AG04450 (cell line): Measurements from ENCODE around the gene AZGP1. TPM values are rescaled to one million over a fixed set of nuclear protein-coding genes. Genes with fewer than 3 reads are reported as not detected.

Experiments
- CTCF ChIA-PET: fragments of 300-600, 350-600 bp; formaldehyde crosslinking; extraction: SDS; loops from one replicate; lab custom pipeline; 2022; ENCODE audit warnings: antibody characterized with exemption, inconsistent platforms; lab: Charles Lee
- POLR2A ChIA-PET: fragments of 350-600 bp; formaldehyde crosslinking; extraction: SDS; loops from one replicate; lab custom pipeline; 2021; ENCODE audit warnings: antibody characterized with exemption, inconsistent platforms; lab: Yijun Ruan, JAX
- DNase-seq: peaks from one replicate; pipeline ENCODE4 v3.0.0-alpha.2; 2011; ENCODE audit warnings: low read depth, low spot score
- H3K27ac ChIP-seq: one replicate; pipeline ENCODE4 v1.5.1; 2012; ENCODE audit warnings: low read depth, low read length, control low read depth
- H3K27me3 ChIP-seq: one replicate; pipeline ENCODE4 v1.6.0; 2012; ENCODE audit warnings: low read length; ENCODE audit not compliant: control insufficient read depth, insufficient read depth
- H3K4me3 ChIP-seq: 2 replicates; pipeline ENCODE4 v1.5.1; 2011; ENCODE audit warnings: mild to moderate bottlenecking, low read depth, low read length, control low read depth
- H3K9me3 ChIP-seq: 2 replicates; pipeline ENCODE4 v1.5.1; 2012; ENCODE audit warnings: low read length; ENCODE audit not compliant: control insufficient read depth, insufficient read depth
- polyA plus RNA-seq: library from polyadenylated mRNA; depleted of rRNA; stranded (reverse); fragments of >200 nt; gene quantifications from 2 replicates; pipeline ENCODE4 v1.2.3, GENCODE V29; 2011
- TF ChIP-seq, protein P1 (sequence below): IDR thresholded peaks from 2 replicates; pipeline ENCODE4 v1.5.1; 2011; ENCODE audit warnings: low read depth, low read length, control low read depth, inconsistent platforms

Gene AZGP1
- polyA plus RNA-seq, 1 experiment, result not detected

DNA sequence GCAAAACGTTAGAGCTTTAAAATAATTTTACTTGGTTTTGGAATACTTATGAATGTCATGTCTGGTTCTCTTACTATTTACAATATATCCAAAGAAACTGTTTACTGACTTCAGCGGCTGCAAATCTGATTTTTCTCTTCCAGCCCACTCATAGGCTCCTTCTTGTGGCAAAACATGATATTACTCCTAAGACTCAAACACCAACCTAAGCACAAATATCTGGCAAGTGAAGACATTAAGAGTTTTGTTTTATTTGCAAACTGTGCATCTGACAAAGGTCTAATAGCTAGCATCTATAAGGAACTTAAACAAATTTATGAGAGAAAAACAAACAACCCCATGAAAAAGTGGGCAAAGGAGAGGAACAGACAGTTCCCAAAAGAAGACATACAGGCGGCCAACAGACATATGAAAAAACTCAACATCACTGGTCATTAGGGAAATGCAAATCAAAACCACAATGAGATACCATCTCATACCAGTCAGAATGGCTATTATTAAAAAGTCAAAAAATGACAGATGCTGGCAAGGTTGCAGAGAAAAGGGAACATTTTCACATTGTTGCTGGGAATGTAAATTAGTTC lies 26.1 kb downstream of the AZGP1 start:
- TF ChIP-seq, protein P1, sequence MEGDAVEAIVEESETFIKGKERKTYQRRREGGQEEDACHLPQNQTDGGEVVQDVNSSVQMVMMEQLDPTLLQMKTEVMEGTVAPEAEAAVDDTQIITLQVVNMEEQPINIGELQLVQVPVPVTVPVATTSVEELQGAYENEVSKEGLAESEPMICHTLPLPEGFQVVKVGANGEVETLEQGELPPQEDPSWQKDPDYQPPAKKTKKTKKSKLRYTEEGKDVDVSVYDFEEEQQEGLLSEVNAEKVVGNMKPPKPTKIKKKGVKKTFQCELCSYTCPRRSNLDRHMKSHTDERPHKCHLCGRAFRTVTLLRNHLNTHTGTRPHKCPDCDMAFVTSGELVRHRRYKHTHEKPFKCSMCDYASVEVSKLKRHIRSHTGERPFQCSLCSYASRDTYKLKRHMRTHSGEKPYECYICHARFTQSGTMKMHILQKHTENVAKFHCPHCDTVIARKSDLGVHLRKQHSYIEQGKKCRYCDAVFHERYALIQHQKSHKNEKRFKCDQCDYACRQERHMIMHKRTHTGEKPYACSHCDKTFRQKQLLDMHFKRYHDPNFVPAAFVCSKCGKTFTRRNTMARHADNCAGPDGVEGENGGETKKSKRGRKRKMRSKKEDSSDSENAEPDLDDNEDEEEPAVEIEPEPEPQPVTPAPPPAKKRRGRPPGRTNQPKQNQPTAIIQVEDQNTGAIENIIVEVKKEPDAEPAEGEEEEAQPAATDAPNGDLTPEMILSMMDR, result peak; percentile 44
- H3K4me3 ChIP-seq, result no peak overlapping the region
- H3K27ac ChIP-seq, result no peak overlapping the region
- CTCF ChIA-PET, result interaction anchor here (0.5 to 1.6 kb wide), 8 partner anchors 11 to 68 kb away, joined by 3 to 8 read pairs (median 4); no protein-coding TSS in a partner anchor
- H3K27me3 ChIP-seq, result peaks cover 2% of the 10 kb centered on the region
- no peak for DNase-seq
- POLR2A ChIA-PET, result no interaction called here
- no peaks in the 10 kb centered on the region for H3K9me3 ChIP-seq

DNA sequence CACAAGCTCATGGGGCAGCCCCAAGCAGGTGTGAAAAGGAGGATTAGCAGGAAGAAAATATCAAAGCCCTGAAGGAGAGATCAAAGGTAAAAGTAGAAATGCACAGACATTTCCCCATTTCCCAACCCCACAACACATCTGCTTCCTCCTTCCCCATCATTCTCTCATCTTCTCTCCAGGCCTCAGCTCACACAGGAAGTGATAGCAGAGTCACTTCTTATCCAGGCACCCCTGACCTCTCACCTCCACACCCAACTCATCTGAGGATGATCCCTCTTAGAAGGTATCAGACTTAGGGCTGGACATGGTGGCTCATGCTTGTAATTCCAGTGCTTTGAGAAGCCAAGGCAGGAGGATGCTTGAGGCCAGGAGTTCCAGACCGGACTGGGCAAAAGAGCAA lies 28.2 kb downstream of the AZGP1 start:
- no peak overlapping the region for H3K4me3 ChIP-seq
- no peak overlapping the region for H3K27ac ChIP-seq
- no peaks in the 10 kb centered on the region for H3K9me3 ChIP-seq
- H3K27me3 ChIP-seq, result peaks cover 5% of the 10 kb centered on the region
- CTCF ChIA-PET, result interaction anchor here (0.9 kb wide), 1 partner anchor 10 kb away, joined by 4 read pairs; no protein-coding TSS in a partner anchor
- TF ChIP-seq, protein P1, result no peak
- POLR2A ChIA-PET, result no interaction called here
- no peak for DNase-seq

DNA sequence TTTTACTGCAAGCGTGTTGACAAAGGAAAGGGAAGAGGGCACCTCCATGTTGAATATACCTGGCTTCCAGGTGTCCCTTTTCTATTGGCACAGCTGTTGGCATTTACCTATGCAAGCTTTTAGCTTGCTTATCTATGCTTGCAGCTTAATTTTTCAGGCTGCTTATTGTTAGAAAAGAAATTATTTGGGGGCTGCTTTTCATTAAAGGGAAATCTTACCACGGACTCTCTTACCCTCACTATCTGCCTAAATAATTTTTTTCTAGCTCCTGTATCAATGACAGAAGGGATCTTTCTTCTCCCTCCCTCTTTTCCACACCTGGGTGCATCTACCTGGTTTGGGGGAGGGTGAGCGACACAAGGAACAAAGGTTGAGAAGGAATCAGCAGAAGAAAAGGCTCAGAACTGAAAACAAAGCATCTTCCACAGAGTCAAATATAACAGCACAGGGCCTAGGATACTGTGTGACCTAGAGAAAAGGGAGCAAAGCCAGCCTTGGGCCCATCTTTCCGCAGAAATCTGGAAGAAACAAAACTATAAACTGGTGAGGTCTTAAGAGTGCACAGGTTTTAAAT lies 31.2 kb downstream of the AZGP1 start:
- Histone ChIP-seq H3K9me3 (no peaks in the 10 kb centered on the region), H3K27ac (no peak overlapping the region), H3K4me3 (no peak overlapping the region), H3K27me3 (peaks cover 6% of the 10 kb centered on the region)
- POLR2A ChIA-PET, result no interaction called here
- TF ChIP-seq, protein P1, result no peak
- no peak for DNase-seq
- CTCF ChIA-PET, result interaction anchor here (1.0 to 1.1 kb wide), 2 partner anchors 15 to 32 kb away, joined by 3 to 6 read pairs; partner anchors contain the start of gene GJC3

DNA sequence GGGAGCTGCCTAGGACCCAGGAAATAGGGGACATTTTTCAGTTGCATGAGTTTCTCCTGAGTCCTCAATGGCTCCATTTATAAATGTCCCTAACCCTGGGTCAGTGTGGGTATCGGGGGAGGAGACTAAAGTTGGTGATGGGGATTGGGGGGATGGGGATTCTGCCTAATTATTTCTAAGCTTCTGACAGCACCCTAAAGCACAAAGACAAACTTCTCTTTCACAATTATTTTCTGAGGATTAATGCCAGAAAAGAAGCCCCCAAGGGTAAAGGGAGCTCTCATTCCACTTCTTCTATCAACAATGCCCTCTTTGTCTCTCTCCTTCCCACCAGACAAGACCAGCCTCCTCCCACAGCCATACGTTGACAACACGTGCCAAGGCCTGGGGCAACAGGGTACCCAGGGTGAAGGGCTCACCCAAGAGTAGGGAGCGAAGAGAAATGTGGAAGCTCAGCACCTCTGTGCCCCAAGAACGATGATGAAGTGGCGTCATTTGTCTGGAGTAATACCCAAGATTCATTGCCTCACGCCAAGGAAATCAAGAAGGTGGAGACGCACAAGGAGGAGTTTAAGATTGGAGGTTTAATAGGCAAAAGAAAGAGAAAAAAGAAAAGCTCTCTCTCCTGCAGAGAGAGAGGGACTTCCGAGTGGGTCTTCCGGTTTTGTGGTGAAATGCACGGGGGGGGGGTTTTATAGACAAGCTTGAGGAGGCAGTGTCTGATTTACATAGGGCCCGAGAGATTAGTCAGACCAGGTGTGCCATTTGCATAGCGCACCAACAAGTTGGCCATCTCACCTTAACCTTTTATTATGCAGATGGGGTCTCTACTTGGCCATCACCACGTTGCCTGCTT lies 32.0 kb downstream of the AZGP1 start:
- CTCF ChIA-PET, result interaction anchor here (1.0 to 1.1 kb wide), 2 partner anchors 14 to 32 kb away, joined by 3 to 6 read pairs; partner anchors contain the start of gene GJC3
- no peak overlapping the region for H3K4me3 ChIP-seq

More for the DNA sequence above, 32.0 kb downstream of the AZGP1 start:
- POLR2A ChIA-PET, result no interaction called here
- DNase-seq, result no peak
- no peaks in the 10 kb centered on the region for H3K9me3 ChIP-seq
- TF ChIP-seq, protein P1, result no peak
- no peak overlapping the region for H3K27ac ChIP-seq
- H3K27me3 ChIP-seq, result peaks cover 6% of the 10 kb centered on the region
